Measurements from ENCODE around the gene POM121L2.

DNA sequence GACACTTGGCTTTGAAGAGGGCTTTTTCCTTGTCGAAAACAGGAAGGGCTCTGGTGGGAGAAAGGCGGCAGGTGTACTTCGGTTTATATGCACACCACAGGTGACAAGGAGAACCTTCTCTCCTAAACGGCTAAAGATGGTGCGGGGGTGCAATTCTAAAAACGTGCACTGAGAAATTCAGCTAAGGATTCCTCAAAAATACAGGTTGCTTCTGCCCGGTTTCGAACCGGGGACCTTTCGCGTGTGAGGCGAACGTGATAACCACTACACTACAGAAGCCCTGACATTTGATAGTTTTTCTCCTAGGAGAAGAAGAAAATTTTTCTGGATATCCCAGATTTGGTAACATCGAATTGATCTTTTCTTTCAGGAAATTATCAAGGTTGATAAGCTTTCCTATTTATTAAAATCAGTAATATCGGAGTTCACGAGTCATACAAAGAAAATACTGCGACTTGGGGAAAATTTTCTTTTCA lies 32.0 kb downstream of the POM121L2 start:
- TF ChIP-seq, protein P1, sequence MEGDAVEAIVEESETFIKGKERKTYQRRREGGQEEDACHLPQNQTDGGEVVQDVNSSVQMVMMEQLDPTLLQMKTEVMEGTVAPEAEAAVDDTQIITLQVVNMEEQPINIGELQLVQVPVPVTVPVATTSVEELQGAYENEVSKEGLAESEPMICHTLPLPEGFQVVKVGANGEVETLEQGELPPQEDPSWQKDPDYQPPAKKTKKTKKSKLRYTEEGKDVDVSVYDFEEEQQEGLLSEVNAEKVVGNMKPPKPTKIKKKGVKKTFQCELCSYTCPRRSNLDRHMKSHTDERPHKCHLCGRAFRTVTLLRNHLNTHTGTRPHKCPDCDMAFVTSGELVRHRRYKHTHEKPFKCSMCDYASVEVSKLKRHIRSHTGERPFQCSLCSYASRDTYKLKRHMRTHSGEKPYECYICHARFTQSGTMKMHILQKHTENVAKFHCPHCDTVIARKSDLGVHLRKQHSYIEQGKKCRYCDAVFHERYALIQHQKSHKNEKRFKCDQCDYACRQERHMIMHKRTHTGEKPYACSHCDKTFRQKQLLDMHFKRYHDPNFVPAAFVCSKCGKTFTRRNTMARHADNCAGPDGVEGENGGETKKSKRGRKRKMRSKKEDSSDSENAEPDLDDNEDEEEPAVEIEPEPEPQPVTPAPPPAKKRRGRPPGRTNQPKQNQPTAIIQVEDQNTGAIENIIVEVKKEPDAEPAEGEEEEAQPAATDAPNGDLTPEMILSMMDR (conservative IDR thresholded peaks at IDR 0.05; ENCODE audit: low read length), result no peak
- TF ChIP-seq EZH2phosphoT487 (IDR thresholded peaks at IDR 0.05; ENCODE audit: borderline replicate concordance), result no peak
